Measurements from ENCODE around the gene ENTPD7.

The ENTPD7 gene

GRCh38 chr10:99648717-99649116, 10.6 kb upstream of the ENTPD7 start:
- no peak overlapping the region for H3K4me3 ChIP-seq (ENCODE audit: low read depth, low read length)
- no peak for TF ChIP-seq CTCF (IDR thresholded peaks at IDR 0.05; ENCODE audit: low read depth, low read length)

GRCh38 chr10:99652800-99653390, 6.4 kb upstream of the ENTPD7 start:
- TF ChIP-seq CTCF (IDR thresholded peaks at IDR 0.05; ENCODE audit: low read depth, low read length) = no peak

GRCh38 chr10:99654390-99655175, 4.7 kb upstream of the ENTPD7 start:
- TF ChIP-seq CTCF (IDR thresholded peaks at IDR 0.05; ENCODE audit: low read depth, low read length) = no peak
- H3K4me3 ChIP-seq (ENCODE audit: low read depth, low read length) = no peak overlapping the region

More at GRCh38 chr10:99652800-99653390, 6.4 kb upstream of the ENTPD7 start:
- no peak overlapping the region for H3K4me3 ChIP-seq (ENCODE audit: low read depth, low read length)

- no peak overlapping the region for H3K4me3 ChIP-seq (ENCODE audit: low read depth, low read length)
- TF ChIP-seq CTCF (IDR thresholded peaks at IDR 0.05; ENCODE audit: low read depth, low read length) = no peak
Measured at GRCh38 chr10:99656199-99657064, 2.9 kb upstream of the ENTPD7 start.

GRCh38 chr10:99658622-99659030, 683 bp upstream of the ENTPD7 start:
- TF ChIP-seq CTCF (IDR thresholded peaks at IDR 0.05; ENCODE audit: low read depth, low read length) = no peak
- H3K4me3 ChIP-seq (ENCODE audit: low read depth, low read length) = peak overlapping the region; percentile 96

GRCh38 chr10:99659868-99660366, 608 bp downstream of the ENTPD7 start:
- peak overlapping the region; percentile 96 for H3K4me3 ChIP-seq (ENCODE audit: low read depth, low read length)
- no peak for TF ChIP-seq CTCF (IDR thresholded peaks at IDR 0.05; ENCODE audit: low read depth, low read length)
